Epidermal melanocyte (primary cell): ENCODE measurements around the gene STARD10.

Source experiments
- DNase-seq: peaks from one replicate; pipeline ENCODE4 v3.0.0; 2011; ENCODE audit warnings: low spot score; ENCODE audit not compliant: insufficient read length

Gene STARD10

DNA sequence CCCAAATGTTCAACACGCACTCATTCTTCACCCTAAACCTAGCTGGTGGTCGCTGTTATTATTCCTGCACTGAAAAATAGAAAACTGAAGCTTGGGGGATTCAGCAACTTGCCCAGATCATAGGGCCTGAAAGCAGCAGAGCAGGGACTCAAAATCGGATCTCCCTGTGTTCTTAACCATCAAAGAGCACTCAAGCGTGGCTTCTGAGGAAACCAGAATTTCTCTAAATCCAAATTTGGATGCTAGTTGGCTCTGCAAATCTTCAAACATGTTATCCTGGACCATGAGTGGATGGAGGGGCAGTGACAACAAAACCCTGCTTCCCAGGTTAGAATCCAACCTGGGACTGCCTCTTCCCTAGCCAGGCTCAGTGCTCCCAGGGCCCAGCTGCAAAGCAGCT lies 30.0 kb downstream of the STARD10 start:
- DNase-seq, result no peak

DNA sequence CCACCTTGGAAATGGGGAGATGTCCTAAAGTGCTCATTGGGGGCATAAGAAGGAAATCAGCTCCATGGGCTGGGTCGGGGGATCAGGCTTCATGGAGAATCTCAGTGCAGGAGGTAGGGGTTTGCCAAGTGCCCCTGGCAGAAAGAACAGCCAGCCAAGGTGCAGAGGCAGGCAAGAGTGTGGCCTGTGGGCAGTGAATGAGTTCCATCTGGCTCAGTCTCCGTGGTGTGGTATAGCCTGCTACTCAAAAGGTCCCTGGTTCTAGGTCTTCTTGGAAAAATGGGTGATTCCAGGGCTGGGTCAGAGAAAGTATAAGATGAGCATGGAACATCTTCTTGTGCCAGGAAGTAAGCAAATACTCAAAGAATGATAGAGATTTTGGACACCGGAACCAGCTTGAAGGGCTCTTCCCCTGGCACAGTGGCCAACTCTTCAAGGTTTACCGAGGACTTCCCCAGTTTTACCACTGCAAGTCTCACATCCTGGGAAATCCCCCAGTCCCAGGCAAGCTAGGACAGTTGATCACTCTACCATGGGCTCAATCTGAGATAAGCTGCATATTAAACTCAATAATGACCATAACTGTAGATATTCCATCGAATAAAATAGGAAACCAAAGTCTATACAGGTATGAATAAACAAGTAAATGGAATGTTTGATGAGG lies 31.1 kb downstream of the STARD10 start:
- DNase-seq, result no peak

DNA sequence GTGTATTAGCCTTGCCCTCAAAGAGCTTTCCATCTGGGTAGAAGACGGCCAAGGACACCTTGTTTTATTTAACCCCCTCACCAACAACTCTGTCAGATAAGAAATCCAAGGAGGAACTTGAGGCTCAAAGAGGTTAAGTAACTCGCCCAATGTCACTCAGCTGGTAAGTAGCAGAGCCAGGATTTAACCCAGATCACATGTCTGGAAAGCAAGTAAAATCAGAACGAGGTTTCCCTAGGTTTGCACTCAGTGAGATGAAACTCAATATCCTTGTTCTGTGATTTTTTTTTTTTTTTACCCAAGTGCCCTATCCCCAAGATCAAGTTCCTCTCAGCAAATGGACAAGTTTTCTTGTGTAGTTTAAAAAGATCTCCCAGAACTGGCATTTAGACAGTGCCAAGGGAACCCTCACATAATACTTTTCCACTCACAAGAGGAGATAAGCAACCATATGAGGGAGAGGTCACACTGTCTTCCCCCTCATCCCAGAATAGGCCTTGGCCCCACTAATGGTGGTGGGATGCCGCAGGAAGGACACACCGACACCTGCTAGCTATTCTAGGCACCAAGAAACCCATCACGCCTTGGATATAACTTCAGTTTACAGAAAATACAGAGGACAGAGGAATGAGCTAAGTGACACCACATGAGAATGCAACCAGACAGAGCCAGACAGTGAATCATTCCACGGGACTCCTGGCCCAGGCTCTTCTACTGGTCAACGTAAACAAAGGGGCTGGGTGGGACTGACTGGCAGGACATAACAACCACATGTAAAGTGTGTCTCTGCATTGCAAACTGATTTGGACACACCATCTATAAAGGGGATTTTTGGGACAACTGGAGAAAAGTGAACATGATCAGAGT lies 33.1 kb downstream of the STARD10 start:
- no peak for DNase-seq

DNA sequence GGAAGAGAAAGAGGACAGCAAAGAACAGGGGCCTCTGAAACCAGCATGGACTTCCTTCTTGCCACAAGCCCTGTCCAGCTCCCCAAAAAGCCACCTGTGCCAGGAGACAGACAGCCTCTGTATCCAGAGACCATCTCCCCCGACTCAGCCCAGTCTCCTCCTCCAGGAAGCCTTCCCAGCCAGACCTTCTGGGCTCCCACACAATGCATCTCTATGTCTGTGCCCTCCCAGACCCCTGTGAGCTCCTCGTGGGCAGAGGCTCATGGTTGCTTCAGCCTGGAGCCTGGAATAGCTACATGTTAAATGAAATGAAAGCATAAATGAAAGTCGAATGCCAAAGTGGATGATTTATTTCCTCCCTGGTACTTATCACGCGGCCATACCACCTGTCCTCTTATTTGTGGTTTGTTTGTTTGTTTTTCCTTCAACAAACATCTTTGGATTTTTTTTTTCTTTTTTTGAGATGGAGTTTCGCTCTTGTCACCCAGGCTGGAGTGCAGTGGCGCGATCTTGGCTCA lies 34.3 kb downstream of the STARD10 start:
- peak; percentile 67 for DNase-seq

DNA sequence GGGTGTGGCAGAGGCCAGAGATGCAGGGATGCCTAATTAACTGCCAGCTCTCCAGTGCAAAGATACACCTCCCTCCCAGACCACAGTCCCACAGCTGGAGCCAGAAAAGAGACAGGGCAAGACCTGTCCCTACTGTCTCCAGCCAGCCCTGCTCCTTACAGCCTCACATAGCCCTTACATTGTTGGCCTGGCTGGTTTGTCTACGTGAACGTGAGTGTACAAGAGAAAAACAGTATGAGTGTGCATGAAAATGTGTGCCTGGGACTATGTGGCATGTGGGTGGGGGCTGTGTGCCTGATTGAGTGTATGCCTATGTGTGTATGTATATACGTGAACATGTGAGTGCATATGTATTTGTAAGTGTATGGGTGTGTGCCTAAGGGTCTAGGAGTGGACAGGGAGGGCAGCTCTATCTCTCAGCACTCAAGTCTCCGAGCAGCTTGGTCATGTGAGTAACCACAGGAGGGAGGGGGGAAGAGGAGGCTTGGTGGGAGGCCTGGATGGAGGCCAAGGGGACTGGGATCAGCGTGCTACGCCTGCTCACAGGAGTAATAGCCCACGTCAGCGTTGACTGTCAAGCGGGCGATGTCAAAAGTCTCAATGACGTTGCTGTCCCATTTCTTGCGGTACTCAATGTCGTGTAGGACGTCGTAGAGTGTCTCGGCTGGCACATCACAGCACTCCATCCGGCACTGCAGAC lies 35.0 kb downstream of the STARD10 start:
- DNase-seq, result peak; percentile 81

DNA sequence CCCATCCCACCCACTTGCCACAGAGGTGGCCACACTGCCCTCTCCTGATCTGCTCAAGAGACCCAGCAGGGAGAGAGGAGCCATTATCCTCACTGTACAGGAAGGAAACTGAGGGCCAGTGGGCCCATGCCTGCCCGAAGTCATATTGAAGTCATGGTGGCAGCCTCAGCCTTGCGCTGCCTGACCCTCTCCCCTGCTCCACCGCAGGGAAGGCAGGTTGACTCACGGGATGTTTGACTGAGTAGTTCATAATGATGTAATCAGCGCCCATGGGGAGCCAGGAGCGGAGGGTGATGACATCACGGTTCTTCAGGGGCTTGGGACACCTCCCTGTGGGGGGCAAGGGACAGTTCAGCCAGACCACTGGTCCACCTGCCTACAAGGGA lies 35.5 kb downstream of the STARD10 start:
- DNase-seq, result no peak

DNA sequence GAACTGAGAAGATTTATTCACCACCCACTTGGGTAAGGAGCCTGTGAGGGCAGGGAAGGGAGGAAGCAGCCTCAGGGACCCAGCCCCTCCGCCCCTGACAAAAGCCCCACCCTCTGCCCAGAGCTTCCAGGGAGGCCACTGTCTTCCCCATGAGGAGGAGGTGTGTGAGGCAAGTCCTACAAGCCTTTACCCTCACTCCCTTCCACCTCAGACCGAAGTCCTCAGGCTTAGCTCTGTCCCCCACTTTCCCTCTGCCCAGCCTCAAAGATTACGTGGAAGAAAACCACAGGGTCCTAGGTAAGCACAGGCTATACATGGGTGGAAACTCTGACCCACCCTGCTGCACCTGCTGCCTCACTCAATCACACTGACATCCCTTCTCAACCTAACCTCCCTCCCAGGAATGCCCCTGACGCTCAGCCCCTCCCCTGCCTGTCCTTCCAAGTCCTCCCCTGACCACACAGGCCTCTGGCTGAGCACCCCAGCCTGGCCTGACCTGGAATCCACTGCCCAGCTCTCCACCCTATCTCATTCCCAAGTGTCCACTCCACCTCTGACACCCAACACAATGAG lies 38.0 kb downstream of the STARD10 start:
- DNase-seq, result no peak

DNA sequence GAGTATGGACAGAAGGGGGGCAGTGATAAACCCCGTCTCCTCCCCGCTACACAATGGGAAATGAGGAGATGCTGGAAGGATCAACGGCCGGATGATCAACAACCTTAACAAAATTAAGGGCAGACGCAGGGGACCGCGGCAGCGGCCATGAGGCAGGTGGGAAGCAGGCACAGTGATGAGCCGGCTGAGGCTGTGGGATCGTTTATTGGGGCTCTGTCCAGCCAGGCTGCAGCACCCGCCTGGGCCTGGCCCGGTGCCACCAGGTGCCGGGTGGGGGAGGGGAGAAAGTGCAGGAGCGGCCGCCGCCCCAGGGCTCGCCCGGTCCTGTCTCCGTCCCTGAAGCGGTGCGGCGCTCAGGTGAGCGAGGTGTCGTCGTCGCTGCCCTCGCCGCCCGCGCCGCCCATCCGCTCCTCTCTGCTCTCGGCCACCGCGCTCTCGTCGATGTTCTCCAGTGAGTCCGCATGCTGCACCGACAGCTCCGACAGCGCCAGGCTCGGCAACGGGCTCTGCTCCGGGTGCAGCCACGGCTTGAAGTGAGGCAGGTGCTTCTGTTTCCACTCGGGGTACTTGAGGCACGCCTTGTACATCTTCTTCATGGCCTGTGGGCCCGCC lies 39.2 kb downstream of the STARD10 start:
- DNase-seq, result no peak

DNA sequence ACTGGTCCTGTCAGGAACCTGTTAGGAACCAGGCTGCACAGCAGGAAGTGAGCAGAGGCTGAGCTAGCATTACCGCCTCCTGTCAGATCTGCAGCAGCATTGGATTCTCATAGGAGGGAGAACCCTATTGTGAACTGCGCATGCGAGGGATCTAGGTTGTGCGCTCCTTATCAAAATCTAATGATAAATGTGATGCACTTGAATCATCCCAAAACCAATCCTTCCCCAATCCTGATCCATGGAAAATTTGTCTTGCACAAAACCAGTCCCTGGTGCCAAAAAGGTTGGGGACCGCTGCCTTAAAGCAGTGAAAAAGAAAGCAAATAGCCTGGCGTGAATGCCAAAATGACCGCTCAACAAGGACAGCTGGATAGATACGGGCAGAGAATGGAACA lies 39.7 kb downstream of the STARD10 start:
- DNase-seq, result no peak

DNA sequence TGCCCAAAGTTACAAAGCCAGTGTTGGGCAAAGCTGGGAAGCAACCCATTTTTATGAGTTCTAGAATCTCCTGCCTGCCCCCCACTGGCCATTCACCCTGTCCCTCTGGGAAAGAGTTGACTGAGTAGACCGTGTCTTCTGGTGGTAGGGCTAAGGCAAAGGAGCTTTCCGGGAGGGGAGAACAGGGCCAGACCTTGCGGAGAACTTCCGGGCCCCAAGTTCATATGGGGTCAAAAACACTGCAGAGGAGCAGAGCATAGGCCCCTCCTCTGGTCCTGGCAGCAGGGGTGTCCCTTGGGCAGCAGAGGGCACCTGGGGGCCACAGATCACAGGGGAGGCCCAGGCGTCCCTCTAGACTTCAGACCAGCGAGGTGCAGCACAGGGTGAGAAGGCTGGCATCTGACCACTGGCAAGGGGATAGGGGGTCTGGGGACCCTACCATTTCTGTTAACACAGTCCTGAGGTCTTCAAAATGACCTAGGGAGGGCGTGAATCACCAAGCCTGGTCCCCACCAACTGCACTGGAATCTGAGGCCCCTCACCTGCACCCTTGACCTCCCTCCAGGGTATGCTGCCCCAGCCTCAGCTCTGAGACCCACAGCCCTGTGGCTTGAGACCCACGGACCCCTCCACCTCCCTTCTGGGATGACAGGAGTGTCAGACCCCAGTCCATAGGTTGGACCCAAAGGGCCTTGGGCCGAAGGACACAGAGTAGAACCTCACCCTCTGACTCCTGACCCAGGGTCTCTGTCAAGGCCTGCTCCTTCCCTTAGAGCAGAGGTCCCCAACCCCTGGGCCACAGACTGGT lies 40.3 kb downstream of the STARD10 start:
- no peak for DNase-seq

DNA sequence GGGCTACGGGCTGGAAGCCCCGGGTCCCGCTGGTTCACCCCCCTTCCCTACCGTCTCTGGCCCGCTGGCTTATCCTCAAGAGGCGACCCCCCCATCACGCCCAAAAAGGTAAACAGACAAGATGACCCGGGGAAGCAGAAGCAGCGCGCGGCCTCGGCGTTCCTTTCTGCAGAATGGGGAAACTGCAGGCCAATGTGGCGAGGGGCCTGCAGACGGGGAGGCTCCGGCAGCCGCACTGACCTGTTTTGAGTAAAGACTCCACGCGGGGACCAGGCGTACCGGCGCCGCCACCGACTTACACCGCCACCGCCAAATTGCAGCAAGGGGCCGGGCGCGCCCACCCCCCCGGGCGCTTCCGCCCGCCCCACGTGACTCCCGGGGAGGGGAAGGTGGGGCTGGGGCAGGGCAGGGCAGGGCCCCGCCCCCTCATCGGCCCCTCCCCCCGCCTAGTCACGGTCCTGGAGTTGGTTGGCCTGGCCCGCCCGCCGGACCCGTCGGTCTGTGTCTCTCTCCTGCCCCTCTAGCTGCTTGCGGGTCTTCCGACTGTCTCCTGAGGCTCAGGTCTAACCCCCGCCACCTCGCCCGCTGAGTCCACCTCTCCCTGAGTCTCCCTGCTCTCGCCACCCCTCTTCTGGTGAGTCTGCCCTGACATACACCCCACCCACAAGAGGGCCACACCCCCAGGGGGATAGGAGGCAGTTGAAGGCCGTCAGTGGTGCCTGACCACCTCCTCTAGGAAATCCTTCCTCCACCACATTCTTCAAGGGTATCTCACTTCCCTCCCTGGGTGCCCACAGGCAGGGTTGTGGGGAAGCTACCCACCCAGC lies 41.5 kb downstream of the STARD10 start, which contains the start of gene ARAP1:
ARAP1 (minus strand) TSS at position 321 of the 827 bp plus-strand sequence. CDS start 25,280 bp downstream, outside the sequence.
- DNase-seq, result peak; percentile 90

DNA sequence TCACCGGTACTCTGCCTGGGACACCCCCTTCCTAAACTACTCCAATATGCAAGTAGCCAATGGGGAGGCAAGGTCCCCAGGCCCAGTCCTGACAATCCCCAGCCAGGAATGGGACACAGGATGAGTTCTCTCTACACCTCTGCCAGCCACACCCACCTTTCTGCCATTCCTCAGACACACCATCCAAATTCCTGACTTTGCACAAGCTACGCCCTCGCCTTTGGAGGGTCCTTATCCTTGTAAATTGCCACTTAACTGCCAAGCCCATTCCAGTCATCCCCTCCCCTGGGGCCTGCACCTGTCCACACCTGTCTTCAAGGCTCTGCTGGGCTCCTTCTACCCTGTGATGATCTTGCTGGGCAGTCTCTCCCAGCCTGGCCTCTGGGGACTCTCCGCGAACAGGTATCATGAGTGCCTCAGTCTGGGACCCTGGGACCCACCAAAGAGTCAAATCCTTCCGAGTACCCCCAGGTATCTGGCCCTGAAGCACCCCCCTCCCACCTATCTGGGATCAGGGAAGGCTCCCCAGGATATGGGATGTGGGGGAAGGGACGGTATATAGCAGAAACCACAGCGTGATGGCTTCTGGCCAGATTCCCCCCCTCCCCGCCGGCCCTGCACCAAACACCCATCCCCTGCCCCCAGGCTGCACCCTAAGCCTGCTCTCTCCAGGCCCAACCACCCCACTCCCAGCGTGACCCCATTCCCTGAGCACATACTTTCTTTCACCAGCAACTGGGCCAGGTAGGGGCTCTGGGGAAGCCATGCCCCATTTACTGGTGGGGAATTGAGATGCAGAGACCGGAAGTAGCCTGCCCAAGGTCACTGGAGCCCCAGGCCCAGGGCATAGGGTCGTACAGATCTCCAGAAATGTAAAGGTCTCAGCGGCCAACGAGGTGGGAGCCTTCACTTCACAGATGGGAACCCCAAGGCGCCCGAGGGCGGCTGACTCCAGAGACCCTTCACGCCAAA lies 42.4 kb downstream of the STARD10 start:
- DNase-seq, result no peak

DNA sequence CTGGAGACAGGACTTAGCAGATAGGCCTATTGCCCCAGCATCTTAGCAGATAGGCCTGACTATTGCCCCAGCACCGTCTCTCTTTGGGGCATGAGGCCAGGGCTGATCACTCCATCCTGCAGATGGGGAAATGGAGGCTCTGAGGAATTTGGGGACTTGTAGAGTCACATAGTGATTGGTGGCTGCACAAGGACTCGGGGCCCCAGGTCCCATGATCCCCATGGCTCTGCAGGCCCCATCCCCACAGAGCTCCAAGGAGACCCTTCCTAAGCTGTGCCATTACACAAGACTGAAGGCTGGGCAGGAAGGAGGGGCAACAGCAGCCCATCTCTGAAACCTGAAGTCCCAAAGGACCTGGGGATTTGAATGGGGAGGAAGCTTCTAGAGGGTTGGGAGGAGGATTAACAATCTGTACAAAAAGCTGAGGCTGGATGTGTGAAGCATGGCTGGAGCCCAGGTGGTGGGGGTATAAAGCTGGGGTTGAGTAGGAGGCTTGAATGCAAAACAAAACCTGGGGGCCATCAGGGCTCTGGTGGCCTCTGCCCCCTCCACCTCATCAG lies 43.2 kb downstream of the STARD10 start:
- no peak for DNase-seq

DNA sequence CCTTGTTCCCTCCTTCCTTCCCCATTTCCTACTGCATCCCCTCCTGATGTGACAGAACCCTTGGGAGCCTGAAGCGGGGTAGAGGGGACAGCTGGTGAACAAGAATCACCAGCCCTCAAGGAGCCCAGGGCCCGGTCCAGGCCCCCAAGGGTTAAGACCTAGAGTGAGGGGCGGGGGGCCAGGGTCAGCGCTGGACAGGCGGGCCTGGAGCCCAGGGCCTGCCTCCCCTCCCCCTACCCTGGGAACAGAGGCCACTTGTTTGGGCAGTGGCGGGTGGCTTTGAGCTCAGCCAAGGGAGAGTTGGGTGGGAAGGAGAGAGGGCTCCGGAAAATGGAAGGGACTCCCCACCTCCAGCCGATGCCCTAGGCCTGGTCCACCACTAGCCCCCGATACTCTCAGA lies 43.8 kb downstream of the STARD10 start:
- DNase-seq, result no peak

DNA sequence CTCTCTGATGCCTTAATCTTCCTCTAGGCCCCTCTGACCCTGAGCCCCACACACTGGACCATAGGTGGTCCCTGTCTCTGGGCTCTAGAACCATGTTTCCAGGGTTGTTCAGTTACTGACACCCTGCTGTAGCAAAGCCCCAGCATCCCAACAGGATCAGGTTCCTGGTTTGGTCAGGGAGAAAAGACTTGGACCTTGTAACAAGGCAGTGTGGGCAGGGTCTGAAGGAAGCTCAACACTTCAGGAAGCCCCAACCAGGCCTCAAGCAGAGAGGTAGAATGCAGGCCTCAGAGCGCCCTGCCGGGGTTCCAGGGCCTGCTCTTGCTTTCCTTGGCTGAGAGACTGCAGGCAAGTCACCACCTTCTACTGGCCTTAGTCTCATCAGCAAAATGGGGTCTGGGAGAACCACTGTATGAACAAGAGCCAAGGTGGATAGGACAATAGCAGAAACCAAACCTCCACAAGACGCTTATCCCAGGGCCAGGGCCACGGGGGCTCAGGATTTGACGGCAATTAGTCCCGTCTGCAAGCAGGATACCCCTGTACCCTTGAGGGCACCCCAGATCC lies 46.5 kb downstream of the STARD10 start:
- DNase-seq, result no peak

DNA sequence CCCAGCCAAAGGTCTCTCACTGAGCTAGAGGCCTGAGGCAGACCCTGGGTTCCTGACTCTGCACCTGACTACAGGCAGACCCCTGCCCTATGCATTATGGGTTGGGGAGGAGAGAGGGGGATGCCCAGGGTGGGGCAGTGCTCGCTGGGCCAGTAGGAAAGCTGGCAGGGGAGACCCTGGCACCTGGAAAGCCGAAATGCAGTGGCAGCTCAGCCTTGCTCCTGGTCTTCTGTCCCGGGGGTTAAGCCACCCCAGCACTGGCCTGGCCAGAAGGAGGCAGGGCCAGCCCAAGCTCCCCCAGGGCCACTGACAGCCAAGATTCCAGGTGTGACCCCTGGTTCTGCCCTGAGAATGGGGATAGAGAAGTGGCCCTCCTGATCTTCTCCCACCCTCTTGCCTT lies 47.0 kb downstream of the STARD10 start:
- no peak for DNase-seq

DNA sequence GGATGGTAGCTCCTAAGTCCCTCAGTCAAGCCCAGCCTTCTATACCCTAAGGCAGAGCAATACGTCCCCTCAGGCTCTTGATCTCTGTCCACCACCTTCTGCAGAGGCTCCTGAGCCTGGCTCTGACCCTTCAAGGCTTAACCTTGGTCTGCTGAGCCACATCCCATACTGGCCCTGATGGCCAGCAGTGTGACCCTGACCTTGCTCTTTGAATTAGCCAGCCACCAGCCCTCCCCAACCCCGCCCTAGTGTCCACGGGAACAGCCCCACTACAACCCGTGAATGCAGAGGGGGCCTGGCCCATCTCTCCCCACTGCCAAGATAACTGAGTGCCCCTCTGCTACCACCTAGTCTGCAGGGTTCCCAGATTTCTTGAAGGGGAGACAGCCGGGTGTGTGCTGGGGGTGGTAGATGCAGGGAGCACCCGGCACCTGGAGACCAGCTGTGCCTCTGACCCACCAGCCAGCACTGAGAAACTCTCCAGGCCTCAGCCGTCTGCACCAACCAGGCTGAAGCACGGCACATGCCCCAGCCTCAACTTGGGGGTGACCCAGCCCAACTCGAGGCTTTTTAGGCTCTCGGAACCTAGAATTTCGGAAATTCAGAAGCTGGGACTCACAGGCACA lies 47.8 kb downstream of the STARD10 start:
- DNase-seq, result no peak
